HG02973 (cell line): ENCODE measurements around the gene LYVE1.
A peak's percentile ranks its signal among the peaks of the same experiment; 100 is the strongest.

ENCODE experiments used
- ATAC-seq: cut with Tn5 transposase; IDR thresholded peaks from one replicate; pipeline ENCODE4 v1.9.1; 2021; ENCODE audit warnings: moderate library complexity; ENCODE audit not compliant: unreplicated experiment

Gene LYVE1

GRCh38 chr11:10561043-10561818 lies 7.2 kb downstream of the LYVE1 start:
- ATAC-seq, result no peak

- no peak for ATAC-seq
Observed at GRCh38 chr11:10558288-10558687, 10.2 kb downstream of the LYVE1 start.

GRCh38 chr11:10556590-10556989 lies 11.9 kb downstream of the LYVE1 start:
- no peak for ATAC-seq

GRCh38 chr11:10551845-10552352 lies 16.6 kb downstream of the LYVE1 start:
- no peak for ATAC-seq

GRCh38 chr11:10551290-10551592 lies 17.2 kb downstream of the LYVE1 start:
- no peak for ATAC-seq

GRCh38 chr11:10550503-10551289 lies 17.8 kb downstream of the LYVE1 start:
- ATAC-seq, result no peak

GRCh38 chr11:10544491-10545465 lies 23.7 kb downstream of the LYVE1 start:
- ATAC-seq, result no peak

- no peak for ATAC-seq
Observed at GRCh38 chr11:10543782-10544181, 24.7 kb downstream of the LYVE1 start.

GRCh38 chr11:10542776-10543175 lies 25.7 kb downstream of the LYVE1 start:
- ATAC-seq, result no peak

GRCh38 chr11:10541561-10541930 lies 26.9 kb downstream of the LYVE1 start:
- ATAC-seq, result no peak

- ATAC-seq, result peak; percentile 97
Observed at GRCh38 chr11:10540915-10541560, 27.4 kb downstream of the LYVE1 start, which contains the start of gene RNF141. Gene RNF141 (minus strand): TSS chr11:10541187. CDS start chr11:10534158, 7,029 bp downstream.

GRCh38 chr11:10540546-10540914 lies 27.9 kb downstream of the LYVE1 start:
- ATAC-seq, result peak; percentile 15

- no peak for ATAC-seq
Observed at GRCh38 chr11:10539339-10539738, 29.1 kb downstream of the LYVE1 start.

GRCh38 chr11:10538924-10539323 lies 29.5 kb downstream of the LYVE1 start:
- no peak for ATAC-seq

- ATAC-seq, result no peak
Observed at GRCh38 chr11:10537600-10537999, 30.9 kb downstream of the LYVE1 start.

GRCh38 chr11:10534316-10534715 lies 34.1 kb downstream of the LYVE1 start:
- no peak for ATAC-seq

- ATAC-seq, result no peak
Observed at GRCh38 chr11:10533323-10533722, 35.1 kb downstream of the LYVE1 start.

- no peak for ATAC-seq
Observed at GRCh38 chr11:10532526-10532925, 35.9 kb downstream of the LYVE1 start.

- ATAC-seq, result no peak
Observed at GRCh38 chr11:10529279-10529678, 39.2 kb downstream of the LYVE1 start.

GRCh38 chr11:10528121-10528520 lies 40.3 kb downstream of the LYVE1 start:
- no peak for ATAC-seq
